ENCODE results near the gene RGS11.
"Not testable (repeated sequence)": the region's sequence is repeated elsewhere in the genome, so short reads cannot be mapped to it uniquely, and the experiment has no call there.

The RGS11 gene

GRCh38 chr16:280552-280951 is 4.8 kb upstream of the RGS11 start, which contains the start of gene ARHGDIG:
Gene ARHGDIG, plus strand, starts transcription at chr16:280591. Its CDS starts 90 bp downstream, at chr16:280681.
- DNase-seq (ENCODE audit: low read depth) = no peak

DNA sequence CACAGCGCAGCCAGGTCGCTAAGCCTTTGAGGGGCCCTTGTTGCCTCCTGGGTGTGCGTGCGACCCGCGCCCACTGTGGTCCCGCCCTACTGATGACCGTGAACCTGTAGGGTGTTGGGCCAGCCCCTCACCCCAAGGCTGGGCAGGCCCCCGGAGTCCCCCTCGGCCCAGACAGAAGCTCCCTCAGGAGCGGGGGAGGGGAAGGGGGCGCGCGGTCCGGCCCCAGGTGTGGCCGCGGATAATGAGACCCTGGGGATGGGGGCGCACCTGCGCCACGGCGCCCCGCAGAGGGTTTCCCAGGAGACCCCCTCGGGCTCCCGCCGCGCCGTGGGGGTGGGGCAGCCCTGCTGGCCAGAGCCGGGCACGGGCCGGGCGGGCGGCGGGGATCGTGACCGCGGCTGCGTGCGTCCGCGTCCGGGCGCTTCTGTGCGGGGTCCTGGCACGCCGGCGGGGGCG is 4.3 kb upstream of the RGS11 start:
- DNase-seq (ENCODE audit: low read depth) = no peak

GRCh38 chr16:279531-279930 is 3.8 kb upstream of the RGS11 start:
- no peak for DNase-seq (ENCODE audit: low read depth)

DNA sequence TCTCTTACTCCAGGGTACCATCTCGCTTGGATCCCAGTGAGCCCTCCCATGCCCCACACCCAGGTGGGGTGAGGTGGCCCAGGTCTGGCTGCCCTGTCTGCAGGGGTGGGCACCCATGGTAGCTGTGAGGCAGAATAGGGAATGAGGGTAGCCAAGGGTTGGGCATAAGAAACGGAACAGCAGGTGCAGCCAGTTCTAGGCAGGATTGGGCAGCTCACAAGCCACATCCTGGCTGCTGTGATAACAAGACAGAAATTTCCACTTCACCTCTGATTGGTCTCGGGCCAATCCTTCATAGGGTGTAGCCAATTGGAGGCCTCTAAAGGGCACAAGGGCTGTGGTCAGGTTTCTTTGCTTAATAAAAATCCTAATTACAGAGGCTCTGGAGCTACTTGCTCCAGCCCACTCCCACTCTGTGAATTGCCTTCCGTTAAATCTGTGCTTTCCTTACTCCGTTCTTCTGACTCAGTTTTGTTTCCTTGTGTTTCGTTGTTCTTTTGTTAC is 3.2 kb upstream of the RGS11 start:
- DNase-seq (ENCODE audit: low read depth) = peak; percentile 14

GRCh38 chr16:276426-277077 is 808 bp upstream of the RGS11 start:
- no peak for DNase-seq (ENCODE audit: low read depth)

DNA sequence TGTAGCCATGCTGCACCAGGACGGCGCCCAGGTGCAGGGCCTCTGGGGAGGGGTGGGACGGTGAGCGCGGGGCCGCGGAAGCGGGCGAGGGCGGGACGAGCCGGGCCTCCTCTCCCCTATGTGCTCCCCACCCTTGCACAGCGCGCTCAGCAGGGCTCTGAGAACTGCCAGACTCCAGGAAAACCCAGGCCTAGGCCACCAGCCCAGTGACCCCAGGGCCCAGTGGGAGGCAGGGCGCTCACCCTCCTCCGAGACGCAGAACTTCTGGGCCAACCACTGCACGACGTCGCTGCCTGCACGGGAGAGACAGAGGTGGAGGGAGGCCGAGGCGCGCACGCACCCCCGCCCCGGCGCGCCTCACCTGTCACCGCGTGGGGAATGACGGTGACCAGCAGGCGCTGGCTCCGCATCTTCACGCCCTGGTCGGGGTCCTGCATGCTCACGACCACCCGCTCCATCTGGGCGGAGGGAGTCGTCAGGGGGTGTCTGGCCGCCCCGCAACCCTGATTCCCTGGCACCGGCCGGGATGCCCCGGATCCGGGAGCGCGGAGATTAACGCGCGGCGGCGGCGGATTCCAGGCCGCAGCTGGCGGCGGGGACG is 603 bp downstream of the RGS11 start:
- no peak for DNase-seq (ENCODE audit: low read depth)

- DNase-seq (ENCODE audit: low read depth) = no peak
Observed at GRCh38 chr16:273547-274421, 2.0 kb downstream of the RGS11 start.

- DNase-seq (ENCODE audit: low read depth) = no peak
Observed at GRCh38 chr16:272633-273546, 2.9 kb downstream of the RGS11 start.

- DNase-seq (ENCODE audit: low read depth) = no peak
Observed at GRCh38 chr16:270381-271255, 5.1 kb downstream of the RGS11 start.

DNA sequence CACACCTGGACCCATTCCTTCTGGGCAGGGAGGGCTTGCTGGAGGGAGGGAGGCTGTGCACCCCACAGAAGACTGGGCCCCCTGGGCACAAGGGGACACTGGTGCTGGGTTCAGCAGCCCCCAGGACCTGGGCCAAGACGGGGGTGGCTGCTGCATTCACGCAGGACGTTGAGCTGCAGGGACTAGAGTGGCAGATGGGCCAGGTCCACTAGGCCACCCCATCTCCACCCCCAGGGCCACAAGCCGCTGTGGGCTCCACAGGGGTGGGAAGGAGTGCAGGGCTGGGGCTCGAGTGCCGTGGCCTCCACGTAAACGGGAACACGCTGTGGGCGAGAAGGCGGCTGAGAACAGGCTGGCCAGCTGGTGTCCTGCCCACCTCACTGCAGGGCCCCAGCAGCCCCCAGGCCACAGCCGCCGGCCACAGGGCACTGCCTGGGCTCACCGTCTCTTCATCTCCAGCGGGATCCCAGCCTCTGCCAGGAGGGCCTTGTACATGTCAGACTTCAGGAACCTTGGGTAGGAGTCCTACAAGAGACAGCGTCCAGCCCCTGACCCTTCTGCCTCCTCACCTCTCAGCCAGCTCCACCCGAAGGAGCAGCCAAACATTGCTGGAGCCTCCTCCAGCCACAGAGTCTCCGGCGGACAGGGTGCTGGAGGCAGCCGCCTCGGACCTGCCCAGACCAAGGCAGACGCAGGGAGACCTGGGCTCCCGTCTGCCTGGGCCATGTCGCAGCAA is 6.5 kb downstream of the RGS11 start:
- DNase-seq (ENCODE audit: low read depth) = no peak

GRCh38 chr16:268141-269053 is 7.3 kb downstream of the RGS11 start:
- DNase-seq (ENCODE audit: low read depth) = no peak

GRCh38 chr16:267562-267961 is 8.2 kb downstream of the RGS11 start:
- DNase-seq (ENCODE audit: low read depth) = not testable (repeated sequence)

DNA sequence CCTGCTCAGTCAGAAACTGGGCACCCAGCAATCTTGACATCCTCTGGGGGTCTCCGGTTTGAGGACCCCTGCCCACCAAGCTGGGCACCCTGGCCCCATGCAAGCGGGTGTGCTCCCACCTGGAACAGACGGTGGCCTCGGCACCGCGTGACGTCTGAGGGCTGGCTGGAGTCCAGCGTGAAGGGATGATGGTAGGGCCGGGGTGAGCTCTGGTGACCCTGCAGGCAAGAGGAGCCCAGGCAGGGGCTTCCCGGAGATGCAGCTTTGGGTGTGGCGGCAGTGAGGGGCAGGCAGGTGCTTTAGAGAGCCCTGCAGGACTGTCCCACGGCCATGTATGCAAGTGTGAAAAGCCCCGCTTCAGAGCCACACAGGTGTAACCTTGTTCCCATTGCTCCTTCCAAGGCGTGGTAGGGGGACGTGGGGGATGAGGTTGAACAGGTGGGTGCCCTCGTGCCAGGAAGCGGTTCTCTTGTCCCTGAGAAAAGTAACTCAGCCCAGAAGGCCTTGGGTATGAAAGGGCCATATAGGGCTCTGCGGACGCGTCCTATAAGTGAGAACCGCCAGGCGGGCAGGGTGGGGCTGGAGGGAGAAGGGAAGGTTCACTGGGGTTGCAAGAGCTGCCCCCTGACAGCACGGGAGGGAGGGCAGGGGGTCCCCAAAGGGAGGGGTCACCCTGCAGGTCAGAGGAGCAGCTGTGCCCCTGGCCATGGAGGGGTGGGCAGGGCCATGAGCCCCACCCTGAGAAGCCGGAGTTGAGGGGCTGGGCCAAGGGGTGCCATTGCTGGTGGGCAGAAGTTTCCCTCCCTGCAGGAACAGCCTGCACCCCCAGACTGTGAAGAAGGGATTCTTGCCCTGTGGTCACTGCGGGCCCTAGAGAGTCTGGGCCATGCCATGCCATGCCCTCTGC is 9.2 kb downstream of the RGS11 start:
- DNase-seq (ENCODE audit: low read depth) = no peak

GRCh38 chr16:265711-266110 is 10.0 kb downstream of the RGS11 start:
- no peak for DNase-seq (ENCODE audit: low read depth)

- DNase-seq (ENCODE audit: low read depth) = no peak
Observed at GRCh38 chr16:265002-265529, 10.7 kb downstream of the RGS11 start.

- DNase-seq (ENCODE audit: low read depth) = no peak
Observed at GRCh38 chr16:264440-264951, 11.2 kb downstream of the RGS11 start.

- DNase-seq (ENCODE audit: low read depth) = no peak
Observed at GRCh38 chr16:263944-264343, 11.8 kb downstream of the RGS11 start.

Measured in CMK (cell line).